K562 (cell line): ENCODE measurements around the gene IMMP2L. TPM values are rescaled to one million over a fixed set of nuclear protein-coding genes. Genes with fewer than 3 reads are reported as not detected.
A peak's percentile ranks its signal among the peaks of the same experiment; 100 is the strongest.

Experiments used
- ATAC-seq: fragments of 200-7000 bp; cut with Tn5 transposase; 3 replicates; pipeline ENCODE4 v1.9.1; 2020; ENCODE audit warnings: moderate library complexity
- BruUV-seq: library from RNA; stranded (reverse); fragments of 400-500 nt; replicated peaks from 2 replicates; lab custom pipeline; 2021; lab: Mats Ljungman, UMichigan
- CTCF ChIA-PET: fragments of 300-600 bp; formaldehyde crosslinking; extraction: SDS; loops from one replicate; lab custom pipeline; 2021; ENCODE audit warnings: low intra/inter-chr PET ratio; lab: Yijun Ruan, JAX
- POLR2A ChIA-PET: fragments of 300-600, 350-650 bp; sonication (Branson Sonifier 250); formaldehyde crosslinking; extraction: SDS; loops from one replicate; lab custom pipeline; 2021; ENCODE audit warnings: antibody characterized with exemption, inconsistent platforms; lab: Yijun Ruan, JAX
- DNase-seq, 4 experiments: peaks; one replicate each; pipeline versions ENCODE4 v3.0.0 to v3.0.0-alpha.2; 2011 to 2018; ENCODE audit warnings: low spot score in 3 of 4, mixed read lengths in 3 of 4; ENCODE audit errors: extremely low read depth in 1 of 4
- FAIRE-seq: peaks from 2 replicates; lab custom pipeline; 2011; peaks lifted over from hg19 to GRCh38; lab: Jason Lieb, UNC
- H2AFZ ChIP-seq: 2 replicates; pipeline ENCODE4 v1.6.0; 2011; ENCODE audit warnings: low read depth, low read length, control low read depth, inconsistent platforms
- H3K27ac ChIP-seq: fragments of 200-600 bp; 3 replicates; pipeline ENCODE4 v1.8.0; 2011; ENCODE audit warnings: low read depth, mild to moderate bottlenecking, control low read depth, inconsistent platforms, low read length, moderate library complexity, mixed read lengths; ENCODE audit errors: extremely low read depth
- H3K27me3 ChIP-seq, 2 experiments: fragments of 300-600 bp in 1 of 2; 2 replicates in 1 of 2; 3 replicates in 1 of 2; pipeline versions ENCODE4 v1.6.0 to v1.8.0; 2011; ENCODE audit warnings: inconsistent platforms in 2 of 2, low read length in 2 of 2, mild to moderate bottlenecking in 1 of 2, mixed read lengths in 1 of 2, moderate library complexity in 1 of 2; ENCODE audit not compliant: control insufficient read depth in 2 of 2, insufficient read depth in 2 of 2
- H3K36me3 ChIP-seq: fragments of 300-600 bp; 3 replicates; pipeline ENCODE4 v1.8.0; 2011; ENCODE audit warnings: mild to moderate bottlenecking, low read length, inconsistent platforms; ENCODE audit not compliant: control insufficient read depth, insufficient read depth
- H3K4me1 ChIP-seq, 2 experiments: fragments of 200-600 bp in 1 of 2; replicated peaks in 1 of 2; 2 replicates in 1 of 2; 3 replicates in 1 of 2; pipeline versions ENCODE4 v1.5.1 to v1.8.0; 2011; ENCODE audit warnings: inconsistent platforms in 2 of 2, low read length in 2 of 2, mild to moderate bottlenecking in 1 of 2, mixed read lengths in 1 of 2, moderate library complexity in 1 of 2; ENCODE audit not compliant: control insufficient read depth in 2 of 2, insufficient read depth in 2 of 2
- H3K4me2 ChIP-seq: 2 replicates; pipeline ENCODE4 v1.6.1; 2011; ENCODE audit warnings: low read length, control low read depth, inconsistent platforms, mixed read lengths; ENCODE audit not compliant: insufficient read depth
- H3K4me3 ChIP-seq: fragments of 200-600 bp; sonication (generic), shearing (Covaris generic); 2 replicates; pipeline ENCODE4 v1.5.1; 2016; ENCODE audit warnings: control low read depth, inconsistent platforms
- H3K79me2 ChIP-seq: fragments of 200-600 bp; 3 replicates; pipeline ENCODE4 v1.8.0; 2011; ENCODE audit warnings: low read length, inconsistent platforms; ENCODE audit not compliant: control insufficient read depth, insufficient read depth
- H3K9ac ChIP-seq, 2 experiments: 2 replicates each; pipeline versions ENCODE4 v1.6.0 to v1.6.1; 2011; ENCODE audit warnings: low read depth in 2 of 2, low read length in 2 of 2, control low read depth in 1 of 2, inconsistent platforms in 1 of 2, mild to moderate bottlenecking in 1 of 2, mixed read lengths in 1 of 2; ENCODE audit not compliant: insufficient read depth in 1 of 2
- H3K9me1 ChIP-seq: one replicate; pipeline ENCODE4 v1.6.0; 2011; ENCODE audit warnings: inconsistent platforms, mild to moderate bottlenecking, low read length, moderate library complexity; ENCODE audit not compliant: control insufficient read depth, insufficient read depth
- H3K9me3 ChIP-seq: replicated peaks from 2 replicates; pipeline ENCODE4 v1.5.1; 2011; ENCODE audit warnings: low read depth, low read length, inconsistent platforms; ENCODE audit not compliant: control insufficient read depth, insufficient read depth
- H4K20me1 ChIP-seq: replicated peaks from 2 replicates; pipeline ENCODE4 v1.6.1; 2011; ENCODE audit warnings: low read length, inconsistent platforms, mixed read lengths; ENCODE audit not compliant: control insufficient read depth, insufficient read depth
- ARNT ChIP-seq, 2 experiments: fragments of 450-650 bp; IDR thresholded peaks; 2 replicates each; pipeline ENCODE4 v1.6.1; 2016; ENCODE audit warnings: mild to moderate bottlenecking in 1 of 2
- CBX3 ChIP-seq, 2 experiments: IDR thresholded peaks; 1 replicate in 1 of 2; 2 replicates in 1 of 2; pipeline ENCODE4 v1.6.1; 2012; ENCODE audit warnings: inconsistent platforms in 2 of 2, low read length in 2 of 2, borderline replicate concordance in 1 of 2, control low read depth in 1 of 2
- COPS2 ChIP-seq: fragments of 450-650 bp; conservative IDR thresholded peaks from 2 replicates; pipeline ENCODE4 v1.6.1; 2016; ENCODE audit warnings: mild to moderate bottlenecking, moderate library complexity
- EGR1 ChIP-seq: fragments of 450-650 bp; conservative IDR thresholded peaks from 2 replicates; pipeline ENCODE4 v1.6.1; 2017; ENCODE audit warnings: mild to moderate bottlenecking
- ESRRA ChIP-seq: fragments of 450-650 bp; IDR thresholded peaks from 2 replicates; pipeline ENCODE4 v1.6.1; 2014; ENCODE audit warnings: low read depth, mild to moderate bottlenecking, moderate library complexity, borderline replicate concordance
- SIN3B ChIP-seq: fragments of 450-650 bp; IDR thresholded peaks from 2 replicates; pipeline ENCODE4 v1.6.1; 2017; ENCODE audit warnings: low read depth, mild to moderate bottlenecking, moderate library complexity
- SLC30A9 ChIP-seq: fragments of 250-450 bp; sonication (Bioruptor Pico); IDR thresholded peaks from 2 replicates; pipeline ENCODE4 v1.8.0; 2022; ENCODE audit warnings: mild to moderate bottlenecking, moderate library complexity
- SMAD2 ChIP-seq: fragments of 150-350 bp; IDR thresholded peaks from 2 replicates; pipeline ENCODE4 v1.6.1; 2014; ENCODE audit warnings: low read depth, mild to moderate bottlenecking, low read length
- SMAD3 ChIP-seq: fragments of 450-650 bp; formaldehyde crosslinking; conservative IDR thresholded peaks from 2 replicates; pipeline ENCODE4 v1.4.0; 2020; ENCODE audit warnings: mild to moderate bottlenecking
- TAF9B ChIP-seq: fragments of 450-650 bp; IDR thresholded peaks from 2 replicates; pipeline ENCODE4 v1.6.1; 2018; ENCODE audit warnings: mild to moderate bottlenecking; ENCODE audit not compliant: partially characterized antibody
- TRIM24 ChIP-seq, 2 experiments: fragments of 450-650 bp; IDR thresholded peaks; 2 replicates each; pipeline ENCODE4 v1.6.1; 2016
- TRIM28 ChIP-seq: fragments of 450-650 bp; IDR thresholded peaks from 2 replicates; pipeline ENCODE4 v1.6.1; 2017
- ZNF57 ChIP-seq: fragments of 450-650 bp; formaldehyde crosslinking; IDR thresholded peaks from 2 replicates; pipeline ENCODE4 v1.4.0; 2020; ENCODE audit warnings: mild to moderate bottlenecking, moderate library complexity
- ZNF77 ChIP-seq: fragments of 250-450 bp; sonication (Bioruptor Pico); IDR thresholded peaks from 2 replicates; pipeline ENCODE4 v1.5.0; 2020
- in situ Hi-C: fragments of 300-500 bp; cut with MboI; formaldehyde crosslinking; loops from 4 replicates; pipeline ENCODE4 v1.15.0; 2018; ENCODE audit warnings: inconsistent platforms, mixed read lengths
- intact Hi-C: fragments of 100-400 bp; cut with micrococcal nuclease; formaldehyde crosslinking; loops from 2 replicates; pipeline ENCODE4 v1.14.2; 2022
- polyA plus RNA-seq, 8 experiments: library from polyadenylated mRNA; depleted of rRNA in 4 of 8; stranded (reverse) in 5 of 8; unstranded in 3 of 8; fragments of >200 nt; fragmentation: Nextera tagmentation in 2 of 8; fragmentation: Illumina TruSeq in 1 of 8; extraction: Ambion mirVana in 2 of 8; extraction: Trizol in 1 of 8; gene quantifications; 2 replicates each; pipeline versions ENCODE4 v1.2.1 to v1.2.3, GENCODE V29; 2011 to 2014; ENCODE audit warnings: inconsistent platforms in 1 of 8, missing spikeins in 1 of 8
- total RNA-seq, 7 experiments: library from RNA; depleted of rRNA in 6 of 7; stranded (reverse); fragments of >200 nt in 6 of 7; fragmentation: Illumina TruSeq in 2 of 7; extraction: Trizol in 2 of 7; gene quantifications; 2 replicates each; pipeline versions ENCODE4 v1.2.1 to v1.2.3, GENCODE V29; 2011 to 2021; ENCODE audit warnings: low replicate concordance in 1 of 7
- TF ChIP-seq, protein P1 (sequence below): fragments of 250-450 bp; sonication (Bioruptor Pico); IDR thresholded peaks from 2 replicates; pipeline ENCODE4 v1.5.1; 2021; ENCODE audit warnings: mild to moderate bottlenecking
- TF ChIP-seq, protein P2 (sequence below): fragments of 450-650 bp; formaldehyde crosslinking; IDR thresholded peaks from 2 replicates; pipeline ENCODE4 v1.4.0; 2022; ENCODE audit warnings: missing genetic modification characterization
- TF ChIP-seq, protein P3 (sequence below): fragments of 450-650 bp; IDR thresholded peaks from 2 replicates; pipeline ENCODE4 v1.6.1; 2016; ENCODE audit warnings: antibody characterized with exemption
- TF ChIP-seq, protein P4 (sequence below): fragments of 450-650 bp; formaldehyde crosslinking; IDR thresholded peaks from 2 replicates; pipeline ENCODE4 v1.4.0; 2020; ENCODE audit warnings: mild to moderate bottlenecking, mixed read lengths
- TF ChIP-seq, protein P5 (sequence below): fragments of 250-450 bp; sonication (Bioruptor Pico); IDR thresholded peaks from 2 replicates; pipeline ENCODE4 v1.8.0; 2021; ENCODE audit warnings: moderate library complexity, mild to moderate bottlenecking, inconsistent platforms

Gene IMMP2L
- total and polyA plus RNA-seq, 9 of the 15 experiments (the other 6 are each of a cell fraction or from before 2014, with no cell fraction given): 29.7 to 116 (median 53.0) TPM

GRCh38 chr7:111413739-111414138, 148.6 kb downstream of the IMMP2L start (continued):
- TF ChIP-seq, protein P1, sequence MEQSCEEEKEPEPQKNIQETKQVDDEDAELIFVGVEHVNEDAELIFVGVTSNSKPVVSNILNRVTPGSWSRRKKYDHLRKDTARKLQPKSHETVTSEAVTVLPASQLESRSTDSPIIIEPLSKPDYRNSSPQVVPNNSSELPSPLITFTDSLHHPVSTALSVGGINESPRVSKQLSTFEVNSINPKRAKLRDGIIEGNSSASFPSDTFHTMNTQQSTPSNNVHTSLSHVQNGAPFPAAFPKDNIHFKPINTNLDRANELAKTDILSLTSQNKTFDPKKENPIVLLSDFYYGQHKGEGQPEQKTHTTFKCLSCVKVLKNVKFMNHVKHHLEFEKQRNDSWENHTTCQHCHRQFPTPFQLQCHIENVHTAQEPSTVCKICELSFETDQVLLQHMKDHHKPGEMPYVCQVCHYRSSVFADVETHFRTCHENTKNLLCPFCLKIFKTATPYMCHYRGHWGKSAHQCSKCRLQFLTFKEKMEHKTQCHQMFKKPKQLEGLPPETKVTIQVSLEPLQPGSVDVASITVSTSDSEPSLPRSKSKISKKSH: no peak
- TF ChIP-seq SIN3B (no peak), EGR1 (no peak)

- H2AFZ ChIP-seq: no peak overlapping the region
- H3K79me2 ChIP-seq: no peaks in the 10 kb centered on the region
- in situ Hi-C loops (no loop called here), intact Hi-C loops (no loop called here)
- DNase-seq (no peak), ATAC-seq (no peak), FAIRE-seq (no peak)
- no peak overlapping the region for H3K4me3 ChIP-seq
- no peak overlapping the region for H3K27ac ChIP-seq
- ChIA-PET POLR2A (no interaction called here), CTCF (no interaction called here)
- no TSS peak for BruUV-seq
- H3K4me1 ChIP-seq: no peaks in the 10 kb centered on the region
- H3K9me1 ChIP-seq: no peaks in the 10 kb centered on the region
- no peak overlapping the region for H3K4me2 ChIP-seq
- no peak overlapping the region for H3K9ac ChIP-seq
- no peaks in the 10 kb centered on the region for H3K27me3 ChIP-seq
- no peaks in the 10 kb centered on the region for H4K20me1 ChIP-seq
- H3K9me3 ChIP-seq: peaks cover 12% of the 10 kb centered on the region
- 0 out of 3 replicates have a peak, but pooled peaks cover 2% of the 10 kb centered on the region for H3K36me3 ChIP-seq
- TF ChIP-seq, protein P2, sequence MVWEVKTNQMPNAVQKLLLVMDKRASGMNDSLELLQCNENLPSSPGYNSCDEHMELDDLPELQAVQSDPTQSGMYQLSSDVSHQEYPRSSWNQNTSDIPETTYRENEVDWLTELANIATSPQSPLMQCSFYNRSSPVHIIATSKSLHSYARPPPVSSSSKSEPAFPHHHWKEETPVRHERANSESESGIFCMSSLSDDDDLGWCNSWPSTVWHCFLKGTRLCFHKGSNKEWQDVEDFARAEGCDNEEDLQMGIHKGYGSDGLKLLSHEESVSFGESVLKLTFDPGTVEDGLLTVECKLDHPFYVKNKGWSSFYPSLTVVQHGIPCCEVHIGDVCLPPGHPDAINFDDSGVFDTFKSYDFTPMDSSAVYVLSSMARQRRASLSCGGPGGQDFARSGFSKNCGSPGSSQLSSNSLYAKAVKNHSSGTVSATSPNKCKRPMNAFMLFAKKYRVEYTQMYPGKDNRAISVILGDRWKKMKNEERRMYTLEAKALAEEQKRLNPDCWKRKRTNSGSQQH: no peak
- TF ChIP-seq ARNT (IDR thresholded peaks at IDR 0.05): no peak
- TF ChIP-seq SLC30A9 (CRISPR knock-in tag): no peak
- TF ChIP-seq, protein P3, sequence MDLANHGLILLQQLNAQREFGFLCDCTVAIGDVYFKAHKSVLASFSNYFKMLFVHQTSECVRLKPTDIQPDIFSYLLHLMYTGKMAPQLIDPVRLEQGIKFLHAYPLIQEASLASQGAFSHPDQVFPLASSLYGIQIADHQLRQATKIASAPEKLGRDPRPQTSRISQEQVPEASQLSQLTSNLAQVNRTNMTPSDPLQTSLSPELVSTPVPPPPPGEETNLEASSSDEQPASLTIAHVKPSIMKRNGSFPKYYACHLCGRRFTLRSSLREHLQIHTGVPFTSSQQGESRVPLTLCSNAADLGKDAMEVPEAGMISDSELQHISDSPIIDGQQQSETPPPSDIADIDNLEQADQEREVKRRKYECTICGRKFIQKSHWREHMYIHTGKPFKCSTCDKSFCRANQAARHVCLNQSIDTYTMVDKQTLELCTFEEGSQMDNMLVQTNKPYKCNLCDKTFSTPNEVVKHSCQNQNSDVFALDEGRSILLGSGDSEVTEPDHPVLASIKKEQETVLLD: no peak
- no peak for TF ChIP-seq ZNF77 (CRISPR knock-in tag)
- no peak for TF ChIP-seq ESRRA
- TF ChIP-seq SMAD2: no peak
- TF ChIP-seq, protein P4, sequence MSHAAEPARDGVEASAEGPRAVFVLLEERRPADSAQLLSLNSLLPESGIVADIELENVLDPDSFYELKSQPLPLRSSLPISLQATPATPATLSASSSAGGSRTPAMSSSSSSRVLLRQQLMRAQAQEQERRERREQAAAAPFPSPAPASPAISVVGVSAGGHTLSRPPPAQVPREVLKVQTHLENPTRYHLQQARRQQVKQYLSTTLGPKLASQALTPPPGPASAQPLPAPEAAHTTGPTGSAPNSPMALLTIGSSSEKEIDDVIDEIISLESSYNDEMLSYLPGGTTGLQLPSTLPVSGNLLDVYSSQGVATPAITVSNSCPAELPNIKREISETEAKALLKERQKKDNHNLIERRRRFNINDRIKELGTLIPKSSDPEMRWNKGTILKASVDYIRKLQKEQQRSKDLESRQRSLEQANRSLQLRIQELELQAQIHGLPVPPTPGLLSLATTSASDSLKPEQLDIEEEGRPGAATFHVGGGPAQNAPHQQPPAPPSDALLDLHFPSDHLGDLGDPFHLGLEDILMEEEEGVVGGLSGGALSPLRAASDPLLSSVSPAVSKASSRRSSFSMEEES (CRISPR knock-in tag): no peak
- no peak for TF ChIP-seq ZNF57
- TF ChIP-seq TRIM28: peak; percentile 53; the same call in 1 of the 2 replicates
- no peak for TF ChIP-seq COPS2
- TF ChIP-seq SMAD3 (CRISPR knock-in tag): no peak
- TF ChIP-seq TAF9B: peak; percentile 1
- TF ChIP-seq TRIM24 (IDR thresholded peaks at IDR 0.05): peak; percentile 37 to 61; a peak in 1 of 4 replicates
- TF ChIP-seq, protein P5, sequence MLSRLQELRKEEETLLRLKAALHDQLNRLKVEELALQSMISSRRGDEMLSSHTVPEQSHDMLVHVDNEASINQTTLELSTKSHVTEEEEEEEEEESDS (CRISPR knock-in tag): no peak
- peak in 1 of 2 experiments; percentile 41; a peak in 1 of 3 replicates for TF ChIP-seq CBX3 (IDR thresholded peaks at IDR 0.05; ENCODE audit: borderline replicate concordance in 1 of 2, low read length in 2 of 2)
Observed at GRCh38 chr7:111410899-111411298, 151.4 kb downstream of the IMMP2L start.
